H1 (cell line): Measurements from ENCODE around the gene TAMALIN. TPM values are rescaled to one million over a fixed set of nuclear protein-coding genes. Genes with fewer than 3 reads are reported as not detected.

Experiments
- FOSL1 ChIP-seq: IDR thresholded peaks from 2 replicates; pipeline ENCODE4 v1.6.1; 2011; ENCODE audit warnings: mild to moderate bottlenecking, low read depth, low read length, moderate library complexity; ENCODE audit not compliant: insufficient read depth
- KDM5A ChIP-seq: fragments of 200-600 bp; IDR thresholded peaks from 2 replicates; pipeline ENCODE4 v1.7.1; 2012; ENCODE audit warnings: mild to moderate bottlenecking, low read length, inconsistent platforms, mixed read lengths
- RNF2 ChIP-seq: fragments of 200-900, 300-1000 bp; sonication (generic); IDR thresholded peaks from 2 replicates; pipeline ENCODE4 v1.7.1; 2016; ENCODE audit warnings: borderline replicate concordance, low read depth, mild to moderate bottlenecking, antibody characterized with exemption, low read length; ENCODE audit not compliant: poor library complexity, severe bottlenecking; ENCODE audit errors: missing control alignments
- SP2 ChIP-seq: IDR thresholded peaks from 2 replicates; pipeline ENCODE4 v1.6.1; 2012; ENCODE audit warnings: mild to moderate bottlenecking, low read length, inconsistent platforms
- TAF7 ChIP-seq: optimal IDR thresholded peaks from 2 replicates; pipeline ENCODE3; 2011; ENCODE audit warnings: low read depth, mild to moderate bottlenecking, inconsistent platforms, low read length, moderate library complexity, borderline replicate concordance
- polyA plus RNA-seq, 7 experiments: library from polyadenylated mRNA; depleted of rRNA in 3 of 7; stranded (reverse) in 5 of 7; unstranded in 2 of 7; fragments of >200 nt in 5 of 7; fragments of 200-250 nt in 2 of 7; gene quantifications; 1 replicate in 5 of 7; 2 replicates in 1 of 7; 4 replicates in 1 of 7; pipeline versions ENCODE4 v1.2.1 to v1.2.3, GENCODE V29; 2011 to 2013; ENCODE audit warnings: missing spikeins in 2 of 7, mixed read lengths in 2 of 7
- total RNA-seq: library from RNA; stranded (reverse); fragmentation: NEBNext Ultra II Directional; extraction: Animal tissue kit (Norgen Biotek cat#: 25700); gene quantifications from 2 replicates; pipeline ENCODE4 v1.2.1, GENCODE V29; 2021
- TF ChIP-seq, protein P1 (sequence below): fragments of 300-600 bp; sonication (generic); IDR thresholded peaks from 2 replicates; pipeline ENCODE4 v1.7.1; 2012; ENCODE audit warnings: low read length, moderate library complexity, mild to moderate bottlenecking, inconsistent platforms; ENCODE audit not compliant: insufficient replicate concordance
- TF ChIP-seq, protein P2 (sequence below): IDR thresholded peaks from 2 replicates; pipeline ENCODE4 v1.6.1; 2011; ENCODE audit warnings: low read depth, mild to moderate bottlenecking, low read length; ENCODE audit not compliant: insufficient read depth

Gene TAMALIN
- total and polyA plus RNA-seq, 2 of the 8 experiments (the other 6 are each of a cell fraction or from before 2014, with no cell fraction given) = 2.6 to 4.9 TPM

- TF ChIP-seq, protein P1, sequence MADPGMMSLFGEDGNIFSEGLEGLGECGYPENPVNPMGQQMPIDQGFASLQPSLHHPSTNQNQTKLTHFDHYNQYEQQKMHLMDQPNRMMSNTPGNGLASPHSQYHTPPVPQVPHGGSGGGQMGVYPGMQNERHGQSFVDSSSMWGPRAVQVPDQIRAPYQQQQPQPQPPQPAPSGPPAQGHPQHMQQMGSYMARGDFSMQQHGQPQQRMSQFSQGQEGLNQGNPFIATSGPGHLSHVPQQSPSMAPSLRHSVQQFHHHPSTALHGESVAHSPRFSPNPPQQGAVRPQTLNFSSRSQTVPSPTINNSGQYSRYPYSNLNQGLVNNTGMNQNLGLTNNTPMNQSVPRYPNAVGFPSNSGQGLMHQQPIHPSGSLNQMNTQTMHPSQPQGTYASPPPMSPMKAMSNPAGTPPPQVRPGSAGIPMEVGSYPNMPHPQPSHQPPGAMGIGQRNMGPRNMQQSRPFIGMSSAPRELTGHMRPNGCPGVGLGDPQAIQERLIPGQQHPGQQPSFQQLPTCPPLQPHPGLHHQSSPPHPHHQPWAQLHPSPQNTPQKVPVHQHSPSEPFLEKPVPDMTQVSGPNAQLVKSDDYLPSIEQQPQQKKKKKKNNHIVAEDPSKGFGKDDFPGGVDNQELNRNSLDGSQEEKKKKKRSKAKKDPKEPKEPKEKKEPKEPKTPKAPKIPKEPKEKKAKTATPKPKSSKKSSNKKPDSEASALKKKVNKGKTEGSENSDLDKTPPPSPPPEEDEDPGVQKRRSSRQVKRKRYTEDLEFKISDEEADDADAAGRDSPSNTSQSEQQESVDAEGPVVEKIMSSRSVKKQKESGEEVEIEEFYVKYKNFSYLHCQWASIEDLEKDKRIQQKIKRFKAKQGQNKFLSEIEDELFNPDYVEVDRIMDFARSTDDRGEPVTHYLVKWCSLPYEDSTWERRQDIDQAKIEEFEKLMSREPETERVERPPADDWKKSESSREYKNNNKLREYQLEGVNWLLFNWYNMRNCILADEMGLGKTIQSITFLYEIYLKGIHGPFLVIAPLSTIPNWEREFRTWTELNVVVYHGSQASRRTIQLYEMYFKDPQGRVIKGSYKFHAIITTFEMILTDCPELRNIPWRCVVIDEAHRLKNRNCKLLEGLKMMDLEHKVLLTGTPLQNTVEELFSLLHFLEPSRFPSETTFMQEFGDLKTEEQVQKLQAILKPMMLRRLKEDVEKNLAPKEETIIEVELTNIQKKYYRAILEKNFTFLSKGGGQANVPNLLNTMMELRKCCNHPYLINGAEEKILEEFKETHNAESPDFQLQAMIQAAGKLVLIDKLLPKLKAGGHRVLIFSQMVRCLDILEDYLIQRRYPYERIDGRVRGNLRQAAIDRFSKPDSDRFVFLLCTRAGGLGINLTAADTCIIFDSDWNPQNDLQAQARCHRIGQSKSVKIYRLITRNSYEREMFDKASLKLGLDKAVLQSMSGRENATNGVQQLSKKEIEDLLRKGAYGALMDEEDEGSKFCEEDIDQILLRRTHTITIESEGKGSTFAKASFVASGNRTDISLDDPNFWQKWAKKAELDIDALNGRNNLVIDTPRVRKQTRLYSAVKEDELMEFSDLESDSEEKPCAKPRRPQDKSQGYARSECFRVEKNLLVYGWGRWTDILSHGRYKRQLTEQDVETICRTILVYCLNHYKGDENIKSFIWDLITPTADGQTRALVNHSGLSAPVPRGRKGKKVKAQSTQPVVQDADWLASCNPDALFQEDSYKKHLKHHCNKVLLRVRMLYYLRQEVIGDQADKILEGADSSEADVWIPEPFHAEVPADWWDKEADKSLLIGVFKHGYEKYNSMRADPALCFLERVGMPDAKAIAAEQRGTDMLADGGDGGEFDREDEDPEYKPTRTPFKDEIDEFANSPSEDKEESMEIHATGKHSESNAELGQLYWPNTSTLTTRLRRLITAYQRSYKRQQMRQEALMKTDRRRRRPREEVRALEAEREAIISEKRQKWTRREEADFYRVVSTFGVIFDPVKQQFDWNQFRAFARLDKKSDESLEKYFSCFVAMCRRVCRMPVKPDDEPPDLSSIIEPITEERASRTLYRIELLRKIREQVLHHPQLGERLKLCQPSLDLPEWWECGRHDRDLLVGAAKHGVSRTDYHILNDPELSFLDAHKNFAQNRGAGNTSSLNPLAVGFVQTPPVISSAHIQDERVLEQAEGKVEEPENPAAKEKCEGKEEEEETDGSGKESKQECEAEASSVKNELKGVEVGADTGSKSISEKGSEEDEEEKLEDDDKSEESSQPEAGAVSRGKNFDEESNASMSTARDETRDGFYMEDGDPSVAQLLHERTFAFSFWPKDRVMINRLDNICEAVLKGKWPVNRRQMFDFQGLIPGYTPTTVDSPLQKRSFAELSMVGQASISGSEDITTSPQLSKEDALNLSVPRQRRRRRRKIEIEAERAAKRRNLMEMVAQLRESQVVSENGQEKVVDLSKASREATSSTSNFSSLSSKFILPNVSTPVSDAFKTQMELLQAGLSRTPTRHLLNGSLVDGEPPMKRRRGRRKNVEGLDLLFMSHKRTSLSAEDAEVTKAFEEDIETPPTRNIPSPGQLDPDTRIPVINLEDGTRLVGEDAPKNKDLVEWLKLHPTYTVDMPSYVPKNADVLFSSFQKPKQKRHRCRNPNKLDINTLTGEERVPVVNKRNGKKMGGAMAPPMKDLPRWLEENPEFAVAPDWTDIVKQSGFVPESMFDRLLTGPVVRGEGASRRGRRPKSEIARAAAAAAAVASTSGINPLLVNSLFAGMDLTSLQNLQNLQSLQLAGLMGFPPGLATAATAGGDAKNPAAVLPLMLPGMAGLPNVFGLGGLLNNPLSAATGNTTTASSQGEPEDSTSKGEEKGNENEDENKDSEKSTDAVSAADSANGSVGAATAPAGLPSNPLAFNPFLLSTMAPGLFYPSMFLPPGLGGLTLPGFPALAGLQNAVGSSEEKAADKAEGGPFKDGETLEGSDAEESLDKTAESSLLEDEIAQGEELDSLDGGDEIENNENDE = no peak
- TF ChIP-seq RNF2 = no peak
- TF ChIP-seq SP2 = no peak
- TF ChIP-seq TAF7 = no peak
- no peak for TF ChIP-seq FOSL1
- TF ChIP-seq, protein P2, sequence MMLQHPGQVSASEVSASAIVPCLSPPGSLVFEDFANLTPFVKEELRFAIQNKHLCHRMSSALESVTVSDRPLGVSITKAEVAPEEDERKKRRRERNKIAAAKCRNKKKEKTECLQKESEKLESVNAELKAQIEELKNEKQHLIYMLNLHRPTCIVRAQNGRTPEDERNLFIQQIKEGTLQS = no peak
- TF ChIP-seq KDM5A = no peak
These were observed 42.5 kb downstream of the TAMALIN start (continued) for GRCh38 chr12:52049286-52049685.
